Cardiac fibroblast (primary cell): ENCODE measurements around the gene BTN3A1.
"Not testable (repeated sequence)": the region's sequence is repeated elsewhere in the genome, so short reads cannot be mapped to it uniquely, and the experiment has no call there.

Experiments
- DNase-seq, 2 donors: peaks; one replicate each; pipeline versions ENCODE4 v3.0.0 to v3.0.0-alpha.2; 2010; ENCODE audit warnings: low read depth in 2 of 2
- H3K4me3 ChIP-seq, 2 donors: replicated peaks in 1 of 2; 1 replicate in 1 of 2; 2 replicates in 1 of 2; pipeline ENCODE4 v1.5.1; 2011; ENCODE audit warnings: low read depth in 2 of 2, low read length in 2 of 2, mild to moderate bottlenecking in 2 of 2, moderate library complexity in 1 of 2
- CTCF ChIP-seq: IDR thresholded peaks from one replicate; pipeline ENCODE4 v1.5.1; 2011; ENCODE audit warnings: low read depth, mild to moderate bottlenecking, low read length, inconsistent platforms

Gene BTN3A1

GRCh38 chr6:26431258-26432172 is 29.4 kb downstream of the BTN3A1 start:
- no peak for TF ChIP-seq CTCF
- peak; percentile 38 to 91 for DNase-seq

GRCh38 chr6:26432627-26433201 is 30.6 kb downstream of the BTN3A1 start:
- TF ChIP-seq CTCF: no peak
- DNase-seq: peak; percentile 62 to 91
- H3K4me3 ChIP-seq: no peak overlapping the region

More at GRCh38 chr6:26431258-26432172, 29.4 kb downstream of the BTN3A1 start:
- H3K4me3 ChIP-seq: no peak overlapping the region

GRCh38 chr6:26433680-26434079 is 31.6 kb downstream of the BTN3A1 start:
- not testable (repeated sequence) for DNase-seq

GRCh38 chr6:26436018-26436417 is 33.9 kb downstream of the BTN3A1 start:
- no peak overlapping the region for H3K4me3 ChIP-seq
- no peak for TF ChIP-seq CTCF
- DNase-seq: no peak

More at GRCh38 chr6:26433680-26434079, 31.6 kb downstream of the BTN3A1 start:
- H3K4me3 ChIP-seq: not testable (repeated sequence)

- no peak for TF ChIP-seq CTCF
- no peak overlapping the region for H3K4me3 ChIP-seq
- no peak for DNase-seq
These were observed 35.5 kb downstream of the BTN3A1 start for GRCh38 chr6:26437550-26437949.

- TF ChIP-seq CTCF: no peak
- H3K4me3 ChIP-seq: no peak overlapping the region
- DNase-seq: no peak
These were observed 35.9 kb downstream of the BTN3A1 start for GRCh38 chr6:26438000-26438399.
